C4-2B (cell line): ENCODE data around the gene KSR2.

Experiments used
- H3K27ac ChIP-seq: fragments of 450-650 bp; 2 replicates; pipeline ENCODE4 v1.5.1; 2017
- CTCF ChIP-seq: fragments of 450-650 bp; conservative IDR thresholded peaks from 2 replicates; pipeline ENCODE4 v1.5.1; 2017; ENCODE audit warnings: mild to moderate bottlenecking
- ZFX ChIP-seq: fragments of 450-650 bp; IDR thresholded peaks from 2 replicates; pipeline ENCODE4 v1.6.1; 2017

KSR2 gene

DNA sequence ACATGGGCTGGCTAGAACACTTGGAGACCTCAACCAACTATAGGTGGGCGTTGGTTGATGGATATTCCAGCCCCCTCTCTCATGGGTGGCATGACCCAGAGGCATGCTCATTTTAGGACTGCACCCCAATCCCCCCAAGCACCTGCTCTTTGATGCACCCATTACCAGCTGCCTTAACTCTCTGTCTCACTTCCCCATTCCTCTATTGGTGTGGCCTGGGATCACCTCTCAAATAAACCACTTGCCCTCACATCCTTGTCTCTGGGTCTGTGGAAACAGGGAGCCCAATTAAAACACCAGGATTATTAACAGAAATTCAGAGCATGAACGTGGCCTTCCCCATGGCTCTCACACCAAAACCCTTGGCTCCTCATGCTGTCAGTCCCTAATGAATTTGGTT lies 405.1 kb downstream of the KSR2 start:
- no peak for TF ChIP-seq CTCF
- no peak for TF ChIP-seq ZFX
- H3K27ac ChIP-seq: no peak overlapping the region

DNA sequence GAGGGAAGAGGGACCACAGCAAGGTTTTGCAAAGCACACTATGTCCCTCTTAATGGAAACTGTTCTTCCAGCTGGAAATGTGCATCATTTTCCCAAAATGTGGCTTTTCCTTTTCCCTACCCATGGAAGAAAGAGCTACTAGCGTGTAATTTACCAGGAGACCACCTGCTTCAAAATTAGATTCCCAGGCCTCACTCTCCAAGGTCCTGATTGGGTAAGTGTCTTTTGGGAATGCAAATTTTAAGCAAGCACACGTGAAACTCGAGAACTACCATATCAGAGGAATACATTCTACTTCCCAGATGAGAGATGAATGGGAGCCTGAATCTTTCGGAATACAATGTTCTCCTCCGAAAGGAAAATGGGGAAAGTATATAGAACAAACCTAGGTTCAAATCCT lies 405.8 kb downstream of the KSR2 start:
- no peak for TF ChIP-seq CTCF
- no peak for TF ChIP-seq ZFX

DNA sequence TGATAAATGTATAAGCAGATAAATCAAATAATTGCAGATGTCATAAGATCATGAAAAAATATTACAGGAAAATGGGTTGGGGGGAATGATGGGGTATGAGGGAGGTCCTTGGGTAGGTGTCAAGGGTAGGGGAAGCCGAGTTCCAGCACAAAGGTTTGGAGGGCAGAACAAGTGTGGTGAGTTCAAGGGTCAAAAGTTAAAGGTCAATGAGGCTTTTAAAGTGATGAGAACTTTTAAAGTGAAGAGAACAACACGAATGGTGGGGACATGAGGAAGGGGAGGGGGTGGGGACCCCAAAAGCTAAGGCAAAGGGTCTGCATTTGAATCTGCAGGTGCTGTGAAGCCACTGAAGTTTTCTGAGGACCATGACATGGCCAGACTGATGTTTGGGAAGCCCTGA lies 406.8 kb downstream of the KSR2 start:
- no peak overlapping the region for H3K27ac ChIP-seq
- TF ChIP-seq ZFX (no peak), CTCF (no peak)

More for the DNA sequence above, 405.8 kb downstream of the KSR2 start:
- no peak overlapping the region for H3K27ac ChIP-seq

GRCh38 chr12:117559978-117560377 lies 408.8 kb downstream of the KSR2 start:
- TF ChIP-seq CTCF (no peak), ZFX (no peak)

DNA sequence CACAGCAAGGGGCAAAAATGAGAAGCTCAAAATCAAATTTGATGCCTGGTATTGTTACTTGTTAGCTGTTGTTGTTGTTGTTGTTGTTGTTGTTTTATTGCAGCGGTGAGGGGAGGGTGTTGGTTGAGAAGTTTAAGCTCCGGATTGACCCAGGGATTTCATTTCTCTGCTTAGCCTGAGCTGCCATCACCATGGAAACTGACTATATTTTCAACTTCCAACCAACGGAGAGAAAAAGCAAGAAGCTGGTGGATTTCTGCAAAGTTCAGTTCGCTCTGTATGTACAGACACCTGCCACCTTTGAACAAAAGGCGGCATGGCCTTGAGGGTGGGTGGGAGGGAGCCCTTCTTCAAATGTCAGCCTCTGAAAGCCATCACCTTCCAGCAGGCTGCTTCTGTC lies 412.9 kb downstream of the KSR2 start:
- TF ChIP-seq CTCF (no peak), ZFX (no peak)

More at GRCh38 chr12:117559978-117560377, 408.8 kb downstream of the KSR2 start:
- no peak overlapping the region for H3K27ac ChIP-seq

GRCh38 chr12:117552971-117553370 lies 415.8 kb downstream of the KSR2 start:
- TF ChIP-seq ZFX (no peak), CTCF (no peak)
- no peak overlapping the region for H3K27ac ChIP-seq

More for the DNA sequence above, 412.9 kb downstream of the KSR2 start:
- no peak overlapping the region for H3K27ac ChIP-seq

DNA sequence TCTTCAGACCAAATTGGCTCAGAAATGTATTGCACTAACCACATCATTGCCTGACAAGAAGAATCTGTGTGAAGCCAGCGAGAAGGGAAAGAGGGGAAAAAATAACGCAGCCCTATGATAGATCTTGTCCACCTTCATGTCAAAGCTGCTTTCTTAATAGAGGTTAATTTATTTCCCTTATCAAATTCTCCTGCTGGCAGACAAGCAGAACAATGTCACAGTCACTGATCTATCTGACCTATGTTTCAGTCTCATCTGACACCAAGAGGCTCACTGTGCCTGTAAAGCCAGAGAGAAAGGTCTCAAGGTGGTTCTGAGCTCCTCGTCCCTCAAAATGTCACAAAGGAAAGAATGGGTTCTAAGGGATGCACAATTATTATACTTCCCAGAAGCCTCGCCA lies 417.1 kb downstream of the KSR2 start:
- TF ChIP-seq CTCF (no peak), ZFX (no peak)

More for the DNA sequence above, 417.1 kb downstream of the KSR2 start:
- H3K27ac ChIP-seq: no peak overlapping the region
